Mesothelial cell of epicardium (in vitro differentiated cells): ENCODE data around the gene BSND. TPM values are rescaled to one million over a fixed set of nuclear protein-coding genes. Genes with fewer than 3 reads are reported as not detected.

Source experiments
- DNase-seq, 2 experiments: peaks; one replicate each; pipeline ENCODE4 v3.0.0; 2021; ENCODE audit warnings: low spot score in 2 of 2; ENCODE audit not compliant: unreplicated experiment in 2 of 2
- H3K27ac Mint-ChIP-seq: 2 replicates; pipeline ENCODE4 v1.8.0; 2021; ENCODE audit warnings: mixed read lengths
- H3K27me3 Mint-ChIP-seq: 2 replicates; pipeline ENCODE4 v1.8.0; 2021; ENCODE audit warnings: low read depth, mixed read lengths
- H3K36me3 Mint-ChIP-seq: 2 replicates; pipeline ENCODE4 v1.8.0; 2021; ENCODE audit warnings: mixed read lengths
- H3K4me1 Mint-ChIP-seq: 2 replicates; pipeline ENCODE4 v1.8.0; 2021; ENCODE audit warnings: mixed read lengths
- H3K4me3 Mint-ChIP-seq: 2 replicates; pipeline ENCODE4 v1.8.0; 2021; ENCODE audit warnings: mild to moderate bottlenecking, moderate library complexity, mixed read lengths
- H3K9me3 Mint-ChIP-seq: 2 replicates; pipeline ENCODE4 v1.8.0; 2021; ENCODE audit warnings: mixed read lengths
- CTCF ChIP-seq: fragments of 200-600 bp; sonication (generic); IDR thresholded peaks from one replicate; pipeline ENCODE4 v1.5.0; 2021; ENCODE audit warnings: antibody characterized with exemption; ENCODE audit not compliant: unreplicated experiment
- total RNA-seq: library from RNA; stranded (reverse); gene quantifications from 3 replicates; pipeline ENCODE4 v1.2.1, GENCODE V29; 2021

The BSND gene
- total RNA-seq, 1 donor from 2014 or later: 0.09 TPM

- peaks cover 2% of the 10 kb centered on the region for H3K4me1 Mint-ChIP-seq
- H3K36me3 Mint-ChIP-seq: no peaks in the 10 kb centered on the region
- H3K27ac Mint-ChIP-seq: no peak overlapping the region
- H3K4me3 Mint-ChIP-seq: no peak overlapping the region
- DNase-seq: no peak
- TF ChIP-seq CTCF: no peak
- peaks cover 2% of the 10 kb centered on the region for H3K27me3 Mint-ChIP-seq
- H3K9me3 Mint-ChIP-seq: no peaks in the 10 kb centered on the region
Measured at GRCh38 chr1:55053265-55053954, 54.7 kb downstream of the BSND start.

GRCh38 chr1:55054396-55054795, 55.7 kb downstream of the BSND start:
- peaks cover 2% of the 10 kb centered on the region for H3K27me3 Mint-ChIP-seq
- no peak for DNase-seq
- H3K4me3 Mint-ChIP-seq: no peak overlapping the region
- no peaks in the 10 kb centered on the region for H3K9me3 Mint-ChIP-seq
- no peaks in the 10 kb centered on the region for H3K36me3 Mint-ChIP-seq
- no peaks in the 10 kb centered on the region for H3K4me1 Mint-ChIP-seq
- H3K27ac Mint-ChIP-seq: no peak overlapping the region
- TF ChIP-seq CTCF: no peak

GRCh38 chr1:55055084-55055882, 56.5 kb downstream of the BSND start:
- Mint-ChIP-seq H3K9me3 (no peaks in the 10 kb centered on the region), H3K4me3 (no peak overlapping the region), H3K36me3 (no peaks in the 10 kb centered on the region), H3K4me1 (no peaks in the 10 kb centered on the region), H3K27me3 (peaks cover 2% of the 10 kb centered on the region), H3K27ac (no peak overlapping the region)
- no peak for TF ChIP-seq CTCF
- DNase-seq: no peak

- Mint-ChIP-seq H3K27ac (no peak overlapping the region), H3K4me1 (no peaks in the 10 kb centered on the region), H3K27me3 (peaks cover 2% of the 10 kb centered on the region), H3K4me3 (no peak overlapping the region), H3K9me3 (no peaks in the 10 kb centered on the region), H3K36me3 (no peaks in the 10 kb centered on the region)
- no peak for TF ChIP-seq CTCF
- no peak for DNase-seq
Measured at GRCh38 chr1:55055951-55056631, 57.4 kb downstream of the BSND start.

- Mint-ChIP-seq H3K27me3 (peaks cover 1% of the 10 kb centered on the region), H3K4me3 (no peak overlapping the region), H3K4me1 (no peaks in the 10 kb centered on the region), H3K27ac (no peak overlapping the region), H3K9me3 (no peaks in the 10 kb centered on the region), H3K36me3 (no peaks in the 10 kb centered on the region)
- no peak for DNase-seq
- no peak for TF ChIP-seq CTCF
Measured at GRCh38 chr1:55056632-55056992, 57.9 kb downstream of the BSND start.
